Heart left ventricle (tissue), 16 donors: Measurements from ENCODE around the gene AGFG2. TPM values are rescaled to one million over a fixed set of nuclear protein-coding genes. Genes with fewer than 3 reads are reported as not detected.
"Not testable (repeated sequence)": the region's sequence is repeated elsewhere in the genome, so short reads cannot be mapped to it uniquely, and the experiment has no call there.

ENCODE experiments used
- ATAC-seq, 4 donors: fragments of 200-7000 bp; cut with Tn5 transposase; one replicate each; pipeline ENCODE4 v1.9.1; 2020 to 2022; ENCODE audit warnings: moderate library complexity in 4 of 4, mild to moderate bottlenecking in 3 of 4, moderate number of reproducible peaks in 1 of 4
- DNase-seq, 5 donors: peaks; one replicate each; pipeline ENCODE4 v3.0.0-alpha.2; 2020
- H3K27ac ChIP-seq, 12 donors: fragments of 200-600 bp; sonication (generic) in 4 of 12; one replicate each; pipeline versions ENCODE4 v1.5.0 to v1.8.0; 2016 to 2022; ENCODE audit warnings: mild to moderate bottlenecking in 2 of 12
- H3K27me3 ChIP-seq, 9 donors: fragments of 200-600 bp; sonication (generic) in 2 of 9; one replicate each; pipeline versions ENCODE4 v1.5.1 to v1.8.0; 2016 to 2022; ENCODE audit warnings: mild to moderate bottlenecking in 3 of 9
- H3K36me3 ChIP-seq, 9 donors: fragments of 200-600 bp; sonication (generic) in 2 of 9; one replicate each; pipeline versions ENCODE4 v1.5.0 to v1.8.0; 2018 to 2022; ENCODE audit warnings: mild to moderate bottlenecking in 2 of 9
- H3K4me1 ChIP-seq, 12 donors: fragments of 200-600 bp; sonication (generic) in 4 of 12; one replicate each; pipeline versions ENCODE4 v1.5.0 to v1.8.0; 2016 to 2022; ENCODE audit warnings: mild to moderate bottlenecking in 3 of 12
- H3K4me3 ChIP-seq, 12 donors: fragments of 200-600 bp; sonication (generic) in 4 of 12; one replicate each; pipeline versions ENCODE4 v1.5.0 to v1.8.0; 2017 to 2022; ENCODE audit warnings: mild to moderate bottlenecking in 9 of 12, moderate library complexity in 4 of 12
- H3K9me3 ChIP-seq, 12 donors: fragments of 200-600 bp; sonication (generic) in 4 of 12; one replicate each; pipeline versions ENCODE4 v1.5.0 to v1.8.0; 2016 to 2022; ENCODE audit warnings: mild to moderate bottlenecking in 1 of 12
- CTCF ChIP-seq, 12 donors: fragments of 200-600 bp; sonication (generic) in 4 of 12; IDR thresholded peaks; one replicate each; pipeline versions ENCODE4 v1.5.0 to v1.8.0; 2018 to 2022; ENCODE audit warnings: antibody characterized with exemption in 12 of 12, mild to moderate bottlenecking in 5 of 12
- POLR2A ChIP-seq, 2 donors: fragments of 450-650 bp; IDR thresholded peaks; one replicate each; pipeline ENCODE4 v1.6.1; 2017; ENCODE audit warnings: antibody characterized with exemption in 2 of 2, mild to moderate bottlenecking in 2 of 2, moderate library complexity in 2 of 2
- WGBS, 4 donors: extraction: QIAGEN DNeasy Blood & Tissue Kit in 2 of 4; methylation state at CpG; one replicate each; pipeline versions ENCODE4 v1.1.5 to v1.1.7; 2013 to 2018; 5-methylcytosine and 5-hydroxymethylcytosine counted together
- intact Hi-C, 10 donors: fragments of 100-400 bp; cut with DNase I; formaldehyde crosslinking; loops; one replicate each; pipeline versions ENCODE4 v1.11.1 to v1.14.2; 2022
- polyA plus RNA-seq, 2 donors: library from polyadenylated mRNA; stranded (reverse); fragments of 200-250 nt; gene quantifications; one replicate each; pipeline ENCODE4 v1.2.3, GENCODE V29; 2013
- total RNA-seq, 9 donors: library from RNA; depleted of rRNA in 2 of 9; stranded (reverse); fragments of >200 nt in 2 of 9; fragmentation: NEBNext Ultra II Directional in 3 of 9; extraction: Animal tissue kit (Norgen Biotek cat#: 25700) in 3 of 9; gene quantifications; one replicate each; pipeline versions ENCODE4 v1.1.0 to v1.2.4, GENCODE V29; 2016 to 2023
- donor health status: ischemic (EF 13 %, LVEDD 7.1; RV severe dilation, severe dysfunction).
- donor health status: healthy with polysubstance abuse.
- donor health status: DM: no; HTN: yes; CAD: no.
- donor health status: DM: no; HTN: no; CAD: no.
- donor health status: ischemic (EF 25% LVEDD 6.9; RV normal size, moderate dysfunction).
- donor health status: ischemic (EF 25% LVEDD 5.7; RV mildly dilated, moderate dysfunction).
- donor health status: healthy.
- donor health status: DM: yes; HTN: yes; CAD: no.
- donor health status: ischemic (EF 35%, LVEDD 5.7; RV mildly dilated, moderate dysfunction).
- donor health status: nonischemic (EF 11% LVEDD 7.7; RV severe dilation, severe dysfunction).
- donor health status: DM: yes; HTN: yes; CAD: no.
- donor health status: PGD.
- donor health status: ischemic (EF 29% LVEDD 5.4; RV normal size, mild dysfunction).
- donor health status: nonischemic (EF 23%, LVEDD 6.1; RV moderate dilation, normal function).

Gene AGFG2
- total and polyA plus RNA-seq, 11 donors, result 12.5 to 36.9 (median 30.8) TPM

DNA sequence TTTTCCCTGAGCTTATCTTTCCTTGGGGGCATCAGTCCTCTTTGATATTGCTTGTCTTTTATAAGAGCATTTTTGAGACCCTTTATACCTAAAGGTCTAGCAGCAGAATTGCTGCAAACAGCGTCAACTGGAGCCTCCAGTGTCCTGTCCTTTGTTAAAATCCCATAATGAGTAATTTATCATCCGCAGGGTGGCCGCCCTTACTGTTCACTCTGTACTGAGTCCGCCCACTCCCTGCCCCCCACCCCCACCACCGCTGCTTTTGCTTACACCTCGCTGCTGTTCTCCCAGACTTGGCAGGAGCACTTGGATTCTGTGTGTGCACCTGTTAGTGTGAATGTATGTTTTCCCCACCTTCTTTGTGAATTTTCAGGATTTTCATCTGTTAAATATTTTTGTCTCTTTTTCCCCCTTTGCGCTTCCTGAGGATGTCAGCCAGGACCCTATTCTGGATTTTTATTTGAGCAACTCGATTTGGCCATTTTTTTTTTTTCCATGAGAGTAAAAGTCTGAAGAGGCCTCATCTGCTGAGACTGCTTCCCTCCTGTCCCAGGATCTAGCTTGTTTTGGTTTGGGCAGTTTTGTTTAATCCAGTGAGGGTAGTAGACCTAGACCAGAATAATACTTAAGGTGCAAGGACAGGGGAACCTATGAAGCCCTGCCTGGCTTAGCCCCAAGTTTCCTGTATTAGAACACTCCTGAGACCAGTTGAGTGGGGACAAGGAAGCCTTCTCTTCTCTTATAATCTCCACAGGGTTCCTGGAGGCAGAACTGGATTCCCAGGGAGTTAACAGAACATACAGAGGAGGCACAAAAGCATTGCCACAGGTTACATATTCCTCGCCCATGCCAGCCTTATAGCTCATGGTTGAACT, 8.2 kb downstream of the AGFG2 start:
- intact Hi-C loops, result no loop called here
- DNase-seq (no peak), ATAC-seq (peak in 2 of 4 donors; percentile 4 to 8)
- peaks cover 0 to 33% (median 16%) of the 10 kb centered on the region in 9 donors for H3K36me3 ChIP-seq
- peak overlapping the region; percentile 77 to 92 (median 88) for H3K27ac ChIP-seq
- H3K4me1 ChIP-seq, result peaks cover 10 to 84% (median 48%) of the 10 kb centered on the region in 12 donors
- no peaks in the 10 kb centered on the region for H3K9me3 ChIP-seq
- WGBS, 4 donors, result 58 to 66% (median 64%) methylated on average over 9 of the region's 9 CpGs
- no peaks in the 10 kb centered on the region for H3K27me3 ChIP-seq
- no peak for TF ChIP-seq CTCF (IDR thresholded peaks at IDR 0.05)
- no peak for TF ChIP-seq POLR2A (IDR thresholded peaks at IDR 0.05)
- peak overlapping the region in 1 of 12 donors; percentile 12 for H3K4me3 ChIP-seq

GRCh38 chr7:100547872-100548271, 8.9 kb downstream of the AGFG2 start:
- H3K27ac ChIP-seq, result peak overlapping the region; percentile 77 to 92 (median 88)
- 0 to 20% (median 6%) methylated on average over 2 of the region's 2 CpGs for WGBS, 4 donors
- DNase-seq (peak in 4 of 5 donors; percentile 38 to 64 (median 48)), ATAC-seq (peak in 3 of 4 donors; percentile 27 to 61 (median 45))
- no peak overlapping the region for H3K4me3 ChIP-seq
- intact Hi-C loops, result no loop called here
- peaks cover 10 to 77% (median 48%) of the 10 kb centered on the region in 12 donors for H3K4me1 ChIP-seq
- TF ChIP-seq POLR2A (IDR thresholded peaks at IDR 0.05) (no peak), CTCF (IDR thresholded peaks at IDR 0.05) (no peak)
- H3K36me3 ChIP-seq, result peaks cover 0 to 40% (median 23%) of the 10 kb centered on the region in 9 donors
- no peaks in the 10 kb centered on the region for H3K9me3 ChIP-seq
- H3K27me3 ChIP-seq, result no peaks in the 10 kb centered on the region

DNA sequence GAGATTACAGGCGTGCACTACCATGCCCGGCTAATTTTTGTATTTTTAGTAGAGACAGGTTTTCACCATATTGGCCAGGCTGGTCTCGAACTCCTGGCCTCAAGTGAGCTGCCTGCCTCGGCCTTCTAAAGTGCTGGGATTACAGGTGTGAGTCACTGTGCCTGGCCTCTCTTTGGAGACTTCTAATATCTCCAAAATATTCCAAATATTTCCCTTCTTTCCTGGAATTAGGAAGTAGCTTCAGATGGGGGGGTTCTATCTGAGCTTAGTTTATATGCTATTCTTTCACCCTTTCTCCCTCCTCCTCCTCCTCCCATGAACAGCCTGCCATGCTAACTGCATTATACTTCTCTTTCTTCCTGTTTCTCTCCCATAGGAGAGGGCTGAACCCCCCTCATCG, 9.4 kb downstream of the AGFG2 start:
- H3K4me3 ChIP-seq, intact Hi-C loops, H3K9me3 ChIP-seq, ATAC-seq, DNase-seq, H3K27me3 ChIP-seq: not testable (repeated sequence)
- peaks cover 10 to 73% (median 48%) of the 10 kb centered on the region in 12 donors for H3K4me1 ChIP-seq
- peak overlapping the region; percentile 77 to 92 (median 88) for H3K27ac ChIP-seq
- peaks cover 0 to 46% (median 29%) of the 10 kb centered on the region in 9 donors for H3K36me3 ChIP-seq
- WGBS, 4 donors, result 66 to 78% (median 72%) methylated on average over 5 of the region's 5 CpGs

DNA sequence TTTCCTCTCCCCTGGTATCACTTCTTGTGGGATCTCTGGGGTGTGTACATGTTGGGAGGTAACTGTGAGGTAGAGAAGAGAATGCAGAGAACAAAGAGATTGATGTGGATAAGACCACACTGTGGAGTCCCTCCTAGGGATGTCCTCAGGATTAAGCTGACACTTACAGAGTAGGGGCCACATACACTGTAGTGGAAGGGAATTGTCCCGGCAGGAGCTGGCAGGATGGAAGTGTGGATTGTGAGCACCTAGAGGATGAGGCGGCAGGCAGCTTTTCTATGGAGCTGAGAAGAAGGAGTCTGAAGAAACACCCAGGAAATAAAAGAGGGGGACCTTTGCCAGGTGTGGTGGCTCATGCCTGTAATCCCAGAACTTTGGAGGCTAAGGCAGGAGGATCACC, 13.5 kb downstream of the AGFG2 start:
- TF ChIP-seq CTCF (IDR thresholded peaks at IDR 0.05) (no peak), POLR2A (IDR thresholded peaks at IDR 0.05) (no peak)
- 98 to 100% (median 98%) methylated on average over 2 of the region's 2 CpGs for WGBS, 4 donors
- Histone ChIP-seq H3K27ac (no peak overlapping the region), H3K4me1 (peaks cover 0 to 32% (median 11%) of the 10 kb centered on the region in 12 donors), H3K36me3 (peaks cover 0 to 82% (median 61%) of the 10 kb centered on the region in 9 donors), H3K27me3 (no peaks in the 10 kb centered on the region), H3K9me3 (no peaks in the 10 kb centered on the region), H3K4me3 (no peak overlapping the region)
- intact Hi-C loops, result no loop called here
- no peak for ATAC-seq
- DNase-seq, result no peak
